ENCODE results near the gene UNC5B.

Gene UNC5B

GRCh38 chr10:71233482-71233892 lies 21.1 kb downstream of the UNC5B start:
- TF ChIP-seq CTCF (conservative IDR thresholded peaks at IDR 0.05): no peak

GRCh38 chr10:71234004-71234894 lies 21.9 kb downstream of the UNC5B start:
- H3K27ac ChIP-seq: no peak overlapping the region
- TF ChIP-seq CTCF (conservative IDR thresholded peaks at IDR 0.05): no peak

More at GRCh38 chr10:71233482-71233892, 21.1 kb downstream of the UNC5B start:
- no peak overlapping the region for H3K27ac ChIP-seq

GRCh38 chr10:71234970-71235685 lies 22.8 kb downstream of the UNC5B start:
- no peak overlapping the region for H3K27ac ChIP-seq
- no peak for TF ChIP-seq CTCF (conservative IDR thresholded peaks at IDR 0.05)

GRCh38 chr10:71235808-71236207 lies 23.4 kb downstream of the UNC5B start:
- no peak for TF ChIP-seq CTCF (conservative IDR thresholded peaks at IDR 0.05)

GRCh38 chr10:71236286-71236685 lies 23.9 kb downstream of the UNC5B start:
- TF ChIP-seq CTCF (conservative IDR thresholded peaks at IDR 0.05): no peak
- H3K27ac ChIP-seq: no peak overlapping the region

More at GRCh38 chr10:71235808-71236207, 23.4 kb downstream of the UNC5B start:
- H3K27ac ChIP-seq: no peak overlapping the region

GRCh38 chr10:71236822-71237682 lies 24.7 kb downstream of the UNC5B start:
- H3K27ac ChIP-seq: no peak overlapping the region
- TF ChIP-seq CTCF (conservative IDR thresholded peaks at IDR 0.05): no peak
